Transverse colon (tissue), 4 donors: ENCODE data around the gene TC2N. TPM values are rescaled to one million over a fixed set of nuclear protein-coding genes. Genes with fewer than 3 reads are reported as not detected.

Source experiments
- DNase-seq: peaks from one replicate; pipeline ENCODE4 v3.0.0-alpha.2; 2019
- H3K27ac ChIP-seq, 4 donors: fragments of 200-600 bp; sonication (generic); 2 replicates each; pipeline ENCODE4 v1.5.1; 2016 to 2018; ENCODE audit warnings: inconsistent platforms in 4 of 4
- H3K27me3 ChIP-seq: fragments of 200-600 bp; sonication (generic); 2 replicates; pipeline ENCODE4 v1.5.1; 2017; ENCODE audit warnings: inconsistent platforms
- H3K36me3 ChIP-seq, 4 donors: fragments of 200-600 bp; sonication (generic); 2 replicates each; pipeline ENCODE4 v1.5.1; 2017 to 2019; ENCODE audit warnings: inconsistent platforms in 4 of 4
- H3K4me1 ChIP-seq, 4 donors: fragments of 200-600 bp; sonication (generic); 2 replicates each; pipeline ENCODE4 v1.5.1; 2017 to 2020; ENCODE audit warnings: inconsistent platforms in 4 of 4
- H3K4me3 ChIP-seq, 4 donors: fragments of 200-600 bp; sonication (generic); 1 replicate in 1 of 4; 2 replicates in 3 of 4; pipeline versions ENCODE4 v1.5.1 to v1.6.1; 2017 to 2019; ENCODE audit warnings: inconsistent platforms in 4 of 4
- H3K9me3 ChIP-seq, 2 donors: fragments of 200-600 bp; sonication (generic); 2 replicates each; pipeline ENCODE4 v1.5.1; 2017 to 2019; ENCODE audit warnings: inconsistent platforms in 2 of 2
- CTCF ChIP-seq, 5 experiments: fragments of 200-600 bp in 3 of 5; fragments of 450-650 bp in 2 of 5; sonication (generic) in 3 of 5; IDR thresholded peaks; 1 replicate in 2 of 5; 2 replicates in 3 of 5; pipeline ENCODE4 v1.5.1; 2016 to 2017; ENCODE audit warnings: antibody characterized with exemption in 5 of 5, inconsistent platforms in 3 of 5, mild to moderate bottlenecking in 2 of 5, moderate library complexity in 1 of 5
- EP300 ChIP-seq: sonication (generic); formaldehyde crosslinking; IDR thresholded peaks from one replicate; pipeline ENCODE4 v1.6.1; 2017; ENCODE audit warnings: antibody characterized with exemption, low read depth
- POLR2A ChIP-seq: fragments of 450-650 bp; IDR thresholded peaks from one replicate; pipeline ENCODE4 v1.6.1; 2016; ENCODE audit warnings: antibody characterized with exemption, mild to moderate bottlenecking, moderate library complexity
- POLR2AphosphoS5 ChIP-seq, 3 donors: sonication (generic); formaldehyde crosslinking; IDR thresholded peaks; one replicate each; pipeline ENCODE4 v1.6.1; 2016; ENCODE audit warnings: antibody characterized with exemption in 3 of 3
- WGBS, 2 donors: methylation state at CpG; one replicate each; pipeline ENCODE4 v1.1.5; 2018; ENCODE audit warnings: low coverage in 1 of 2; 5-methylcytosine and 5-hydroxymethylcytosine counted together
- in situ Hi-C, 4 donors: fragments of 200-750 bp; cut with MboI; loops; one replicate each; pipeline versions ENCODE4 v1.15.0 to v1.15.1; 2017; ENCODE audit warnings: low sequenced_read_pairs in 3 of 4, low pct_ligation_motif_present in 1 of 4, low pct_unique_long_range_greater_than_20kb in 1 of 4
- intact Hi-C: fragments of 100-400 bp; cut with DNase I; formaldehyde crosslinking; loops from one replicate; pipeline ENCODE4 v1.15.1; 2023; ENCODE audit warnings: low total_unique reads
- total RNA-seq, 4 donors: library from RNA; depleted of rRNA; stranded (reverse); fragments of >200 nt; gene quantifications; one replicate each; pipeline ENCODE4 v1.1.0, GENCODE V29; 2016

The TC2N gene
- total RNA-seq, 4 donors from 2014 or later: 36.0 to 85.4 (median 53.7) TPM

- in situ Hi-C loops (no loop called here), intact Hi-C loops (no loop called here)
- Histone ChIP-seq H3K9me3 (no peaks in the 10 kb centered on the region), H3K27ac (peak overlapping the region; percentile 20 to 52 (median 25)), H3K4me3 (peak overlapping the region in 1 of 4 donors; percentile 30), H3K4me1 (peaks cover 0 to 22% (median 4%) of the 10 kb centered on the region in 4 donors), H3K36me3 (peaks cover 0 to 3% (median 1%) of the 10 kb centered on the region in 4 donors), H3K27me3 (no peaks in the 10 kb centered on the region)
- TF ChIP-seq EP300: no peak
- WGBS, 2 donors: 77 to 81% methylated on average over 6 of the region's 6 CpGs
- no peak for DNase-seq
Observed at GRCh38 chr14:91866511-91867295, 633 bp downstream of the TC2N start.

- DNase-seq: no peak
- H3K4me3 ChIP-seq: peak overlapping the region in 1 of 4 donors; percentile 30
- no peaks in the 10 kb centered on the region for H3K27me3 ChIP-seq
- intact Hi-C loops (no loop called here), in situ Hi-C loops (no loop called here)
- TF ChIP-seq CTCF (IDR thresholded peaks at IDR 0.05) (no peak), POLR2AphosphoS5 (IDR thresholded peaks at IDR 0.05) (no peak), EP300 (no peak), POLR2A (no peak)
- peaks cover 0 to 3% (median 1%) of the 10 kb centered on the region in 4 donors for H3K36me3 ChIP-seq
- 57 to 79% methylated on average over 2 of the region's 2 CpGs for WGBS, 2 donors
- H3K4me1 ChIP-seq: peaks cover 0 to 23% (median 2%) of the 10 kb centered on the region in 4 donors
- no peaks in the 10 kb centered on the region for H3K9me3 ChIP-seq
- peak overlapping the region; percentile 20 to 52 (median 25) for H3K27ac ChIP-seq
Observed at GRCh38 chr14:91866061-91866460, 1.3 kb downstream of the TC2N start.

GRCh38 chr14:91862417-91862816 is 4.9 kb downstream of the TC2N start:
- Histone ChIP-seq H3K36me3 (no peaks in the 10 kb centered on the region), H3K27ac (no peak overlapping the region), H3K9me3 (no peaks in the 10 kb centered on the region), H3K4me1 (peaks cover 0 to 14% (median 6%) of the 10 kb centered on the region in 4 donors), H3K4me3 (no peak overlapping the region), H3K27me3 (no peaks in the 10 kb centered on the region)
- 69 to 100% methylated on average over 2 to 4 of the region's 4 CpGs for WGBS, 2 donors
- intact Hi-C loops (no loop called here), in situ Hi-C loops (no loop called here)
- no peak for DNase-seq
- TF ChIP-seq CTCF (IDR thresholded peaks at IDR 0.05) (no peak), EP300 (no peak), POLR2A (no peak), POLR2AphosphoS5 (IDR thresholded peaks at IDR 0.05) (no peak)

- no peak for TF ChIP-seq POLR2A
- no peak for TF ChIP-seq POLR2AphosphoS5 (IDR thresholded peaks at IDR 0.05)
- no peak for TF ChIP-seq EP300
- TF ChIP-seq CTCF (IDR thresholded peaks at IDR 0.05): no peak
- Histone ChIP-seq H3K9me3 (no peaks in the 10 kb centered on the region), H3K36me3 (no peaks in the 10 kb centered on the region), H3K27me3 (no peaks in the 10 kb centered on the region), H3K4me3 (no peak overlapping the region), H3K27ac (no peak overlapping the region), H3K4me1 (peaks cover 0 to 14% (median 6%) of the 10 kb centered on the region in 4 donors)
- DNase-seq: no peak
- in situ Hi-C loops: no loop called here
- WGBS, 2 donors: 79 to 93% methylated on average over 2 of the region's 2 CpGs
- intact Hi-C loops: no loop called here
Observed at GRCh38 chr14:91861091-91861490, 6.2 kb downstream of the TC2N start.
